Subcutaneous adipose tissue (tissue), 4 donors: ENCODE results near the gene PKP4. TPM values are rescaled to one million over a fixed set of nuclear protein-coding genes. Genes with fewer than 3 reads are reported as not detected.

Source experiments
- total RNA-seq, 4 donors: library from RNA; depleted of rRNA; stranded (reverse); fragments of >200 nt; gene quantifications; one replicate each; pipeline ENCODE4 v1.1.0, GENCODE V29; 2016
- TF ChIP-seq, protein P1 (sequence below): fragments of 450-650 bp; IDR thresholded peaks from one replicate; pipeline ENCODE4 v1.5.1; 2016; ENCODE audit warnings: low read depth, mild to moderate bottlenecking, control low read depth, antibody characterized with exemption, moderate library complexity

Gene PKP4
- total RNA-seq, 4 donors from 2014 or later, result 29.6 to 90.6 (median 68.0) TPM

DNA sequence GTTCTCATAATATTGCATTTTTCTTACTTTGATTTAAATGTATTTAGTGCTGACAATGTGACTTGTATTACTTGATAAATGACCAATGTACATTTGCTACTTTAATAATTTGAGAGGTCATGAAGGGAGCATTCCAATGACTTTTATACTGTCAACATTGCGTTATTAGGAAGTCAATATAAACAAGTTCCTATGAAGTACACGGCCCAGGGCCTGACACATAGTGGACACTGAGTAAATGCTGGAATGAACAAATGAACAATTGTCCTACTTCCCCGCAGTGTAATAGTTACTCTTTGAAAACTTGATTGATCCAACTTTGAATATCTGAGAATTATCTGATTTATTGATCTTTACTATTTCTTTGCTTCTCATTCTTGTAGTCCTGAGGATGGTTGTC is 47.3 kb downstream of the PKP4 start:
- TF ChIP-seq, protein P1, sequence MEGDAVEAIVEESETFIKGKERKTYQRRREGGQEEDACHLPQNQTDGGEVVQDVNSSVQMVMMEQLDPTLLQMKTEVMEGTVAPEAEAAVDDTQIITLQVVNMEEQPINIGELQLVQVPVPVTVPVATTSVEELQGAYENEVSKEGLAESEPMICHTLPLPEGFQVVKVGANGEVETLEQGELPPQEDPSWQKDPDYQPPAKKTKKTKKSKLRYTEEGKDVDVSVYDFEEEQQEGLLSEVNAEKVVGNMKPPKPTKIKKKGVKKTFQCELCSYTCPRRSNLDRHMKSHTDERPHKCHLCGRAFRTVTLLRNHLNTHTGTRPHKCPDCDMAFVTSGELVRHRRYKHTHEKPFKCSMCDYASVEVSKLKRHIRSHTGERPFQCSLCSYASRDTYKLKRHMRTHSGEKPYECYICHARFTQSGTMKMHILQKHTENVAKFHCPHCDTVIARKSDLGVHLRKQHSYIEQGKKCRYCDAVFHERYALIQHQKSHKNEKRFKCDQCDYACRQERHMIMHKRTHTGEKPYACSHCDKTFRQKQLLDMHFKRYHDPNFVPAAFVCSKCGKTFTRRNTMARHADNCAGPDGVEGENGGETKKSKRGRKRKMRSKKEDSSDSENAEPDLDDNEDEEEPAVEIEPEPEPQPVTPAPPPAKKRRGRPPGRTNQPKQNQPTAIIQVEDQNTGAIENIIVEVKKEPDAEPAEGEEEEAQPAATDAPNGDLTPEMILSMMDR, result no peak

DNA sequence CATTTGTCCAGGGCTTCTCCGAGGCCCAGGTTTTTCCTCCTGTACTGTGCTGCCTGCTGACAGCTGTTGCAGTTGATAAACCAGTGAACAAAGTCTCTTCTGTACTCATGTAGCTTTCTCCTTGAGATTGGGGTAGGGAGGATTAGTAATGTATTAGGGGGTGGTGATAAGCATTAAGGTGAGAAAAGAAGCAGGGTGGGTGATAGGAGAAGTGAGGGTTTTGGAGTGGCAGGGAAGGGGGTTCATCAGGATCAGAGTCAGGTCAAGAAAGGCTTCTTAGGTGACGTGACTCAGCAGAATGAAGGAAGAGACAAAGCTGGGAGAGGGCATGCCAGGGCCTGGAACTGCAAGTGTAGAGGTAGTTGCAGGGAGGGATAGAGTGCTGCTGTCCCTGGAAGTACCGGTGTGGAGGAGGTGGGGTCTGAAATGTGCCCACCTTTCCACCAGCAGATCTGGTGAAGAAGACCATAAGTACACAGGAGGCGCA is 48.7 kb downstream of the PKP4 start:
- TF ChIP-seq, protein P1, result no peak

DNA sequence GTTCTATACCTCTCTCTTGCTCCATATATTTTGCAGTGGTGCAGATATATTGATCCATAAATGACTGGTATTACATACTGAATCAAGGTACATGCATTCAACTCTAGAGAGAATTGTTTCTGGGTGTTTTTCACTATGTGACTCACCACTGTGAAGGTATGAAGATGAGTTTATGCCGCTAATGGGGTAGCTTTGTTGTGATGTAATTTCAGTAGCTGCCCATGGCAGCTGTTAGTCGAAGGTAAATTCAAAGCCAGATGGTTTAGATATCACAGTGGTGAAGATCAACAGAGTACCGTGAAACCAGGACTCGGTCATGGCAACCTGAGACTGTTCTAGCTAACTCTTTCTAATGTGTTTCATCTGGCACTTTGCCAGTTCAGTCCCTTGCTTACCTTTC is 50.4 kb downstream of the PKP4 start:
- TF ChIP-seq, protein P1, result no peak

DNA sequence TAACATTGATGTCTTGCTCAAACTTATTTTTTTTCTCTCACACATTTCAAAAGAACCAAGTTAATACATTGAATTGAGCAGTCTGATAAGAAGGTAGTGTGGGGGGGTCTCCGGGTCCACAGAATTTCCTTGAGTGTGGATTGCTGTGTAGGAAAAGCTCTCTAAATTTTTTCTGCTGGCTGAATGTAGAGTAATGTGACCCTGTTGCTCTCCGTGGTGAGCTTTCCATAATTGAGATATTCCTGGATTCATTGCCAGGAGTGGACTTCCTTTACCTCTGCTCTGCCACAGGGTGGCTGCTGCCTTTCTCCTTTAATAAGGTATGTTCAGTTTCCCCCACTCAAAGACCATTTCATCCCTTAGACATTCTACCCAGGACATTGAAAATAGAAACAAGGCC is 50.9 kb downstream of the PKP4 start:
- TF ChIP-seq, protein P1, result no peak

DNA sequence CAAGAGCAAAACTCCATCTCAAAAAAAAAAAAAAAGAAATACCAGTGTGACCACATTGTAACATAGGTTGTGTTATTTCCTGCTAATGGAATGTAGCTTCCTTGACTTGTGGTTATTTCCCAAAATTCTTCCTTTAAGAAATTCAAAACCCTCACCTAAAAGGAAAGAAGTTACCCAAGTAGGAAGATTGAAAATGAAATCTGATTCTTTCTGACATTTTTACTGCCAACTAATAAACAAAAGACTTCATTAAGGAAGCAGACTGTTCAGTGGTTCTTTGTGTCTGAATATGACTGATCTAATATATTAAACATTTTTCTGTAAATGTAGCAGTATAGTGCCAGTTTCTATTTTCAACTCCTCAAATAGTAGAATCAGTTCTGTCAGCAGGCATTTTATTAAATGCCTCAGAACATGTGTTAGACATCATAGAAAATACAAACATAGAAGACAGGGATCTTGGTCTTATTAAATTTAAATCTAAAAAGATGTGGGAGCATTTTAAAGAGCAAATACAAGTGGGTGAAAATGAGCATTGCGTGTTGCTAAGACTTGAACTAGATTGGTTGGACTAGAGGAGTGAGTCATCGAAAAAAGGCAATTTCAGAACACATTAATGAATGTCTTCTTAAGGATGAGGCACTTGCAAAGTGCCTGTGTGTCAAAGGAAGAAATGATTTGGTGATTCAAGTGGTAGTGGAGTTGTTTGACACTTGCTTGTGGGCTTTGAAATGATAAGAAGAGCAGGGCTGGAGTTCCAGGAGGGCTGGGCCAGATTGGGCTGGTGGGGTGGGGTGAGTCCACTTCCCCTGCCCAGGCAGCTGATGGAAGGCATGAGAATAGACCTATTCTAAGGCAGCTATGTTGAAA is 53.4 kb downstream of the PKP4 start:
- TF ChIP-seq, protein P1, result no peak

DNA sequence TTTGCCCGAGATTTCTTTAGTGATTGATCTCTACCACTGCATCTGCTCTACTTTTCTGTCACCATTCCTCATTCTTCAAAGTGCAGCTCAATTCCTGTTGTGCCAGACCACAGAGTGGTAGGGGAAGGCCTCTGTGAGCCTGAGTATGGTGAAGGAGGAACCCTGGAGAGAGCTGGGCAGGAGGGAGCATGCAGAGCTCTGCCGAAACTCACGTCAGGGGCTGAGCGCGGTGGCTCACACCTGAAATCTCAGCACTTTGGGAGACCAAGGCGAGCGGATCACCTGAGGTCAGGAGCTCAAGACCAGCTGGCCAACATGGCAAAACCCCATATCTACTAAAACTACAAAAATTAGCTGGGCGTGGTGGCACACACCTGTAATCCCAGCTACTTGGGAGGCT is 54.1 kb downstream of the PKP4 start:
- TF ChIP-seq, protein P1, result no peak

DNA sequence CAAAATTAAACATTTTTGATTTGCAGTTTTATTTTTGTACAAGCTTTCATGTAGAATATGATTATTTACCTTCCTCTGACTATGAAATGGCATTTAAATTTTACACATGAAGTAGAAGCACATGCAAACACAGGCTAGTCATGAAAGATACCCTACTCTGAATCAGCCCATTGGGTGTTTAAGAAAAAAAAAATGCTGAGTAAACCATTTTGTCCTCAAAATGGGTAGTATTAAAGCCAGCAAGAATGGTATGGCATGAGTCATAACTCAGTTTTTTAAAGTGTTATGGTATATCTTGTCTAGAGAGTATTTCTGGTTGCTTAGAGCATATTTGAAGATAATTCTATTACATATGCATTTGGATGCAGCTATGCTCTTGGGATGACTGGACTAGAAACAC is 55.0 kb downstream of the PKP4 start:
- TF ChIP-seq, protein P1, result no peak
